DMS153 (cell line): ENCODE results near the gene USP32.
"Not testable (repeated sequence)": the region's sequence is repeated elsewhere in the genome, so short reads cannot be mapped to it uniquely, and the experiment has no call there.

ENCODE experiments used
- DNase-seq: peaks from one replicate; lab custom pipeline; 2025; lab: John Stamatoyannopoulos, UW

USP32 gene

GRCh38 chr17:60333072-60333471, 58.9 kb downstream of the USP32 start:
- not testable (repeated sequence) for DNase-seq

DNA sequence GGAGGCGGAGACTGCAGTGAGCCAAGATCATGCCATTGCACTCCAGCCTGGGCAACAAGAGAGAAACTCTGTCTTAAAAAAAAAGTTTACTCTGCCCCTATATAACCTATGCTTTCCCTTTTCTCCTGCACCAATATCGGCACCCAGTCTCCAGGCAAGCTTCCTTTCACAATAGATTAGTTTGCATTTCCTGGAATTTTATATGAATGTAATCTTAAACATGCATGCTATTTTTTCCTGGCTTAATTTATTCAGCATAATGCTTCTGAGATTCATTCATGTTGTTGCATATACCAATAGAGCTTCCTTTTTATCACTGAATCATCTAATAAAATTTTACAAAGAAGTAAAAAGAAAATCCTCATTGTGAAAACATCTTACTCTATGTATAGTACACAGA, 59.4 kb downstream of the USP32 start:
- DNase-seq: no peak

- no peak for DNase-seq
These were observed 61.2 kb downstream of the USP32 start for GRCh38 chr17:60330731-60331130.

GRCh38 chr17:60328679-60329078, 63.3 kb downstream of the USP32 start:
- DNase-seq: no peak

DNA sequence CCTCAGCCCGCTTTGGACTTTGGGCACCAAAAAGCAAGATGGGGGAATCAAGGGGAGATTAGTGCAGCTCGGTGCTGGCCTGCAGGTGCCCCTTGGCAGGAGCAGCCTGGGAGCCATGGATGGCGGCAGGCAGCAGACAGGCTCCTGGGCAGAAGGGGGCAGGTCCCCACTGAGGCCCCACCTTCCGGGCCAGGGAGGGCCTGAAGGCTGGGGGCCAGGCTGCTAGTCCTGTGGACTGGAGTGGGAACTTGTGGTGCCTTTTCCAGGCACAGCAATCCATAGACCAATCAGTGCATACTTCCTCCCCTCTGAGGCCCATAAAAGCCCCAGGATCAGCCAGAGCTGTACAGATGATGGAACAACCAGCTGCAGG, 64.0 kb downstream of the USP32 start:
- no peak for DNase-seq

GRCh38 chr17:60327134-60327900, 64.6 kb downstream of the USP32 start:
- DNase-seq: no peak

DNA sequence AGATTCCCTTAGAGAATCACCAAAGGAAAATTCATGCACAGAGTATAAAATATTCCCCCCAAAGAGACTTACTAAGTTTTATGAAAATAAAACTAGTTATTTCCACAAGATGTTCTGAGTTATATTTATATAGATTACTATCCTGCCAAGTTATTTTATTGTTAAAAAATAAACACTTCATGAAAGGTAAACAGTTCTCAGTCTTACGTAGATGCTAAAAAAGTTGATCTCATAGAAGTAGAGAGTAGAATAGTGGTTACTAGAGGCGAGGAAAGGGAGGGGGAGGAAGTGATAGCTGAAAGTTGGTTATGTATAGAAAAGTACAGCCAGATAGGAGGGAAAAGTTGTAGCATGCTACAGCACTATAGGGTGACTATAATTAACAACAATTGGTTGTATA, 65.2 kb downstream of the USP32 start:
- no peak for DNase-seq

DNA sequence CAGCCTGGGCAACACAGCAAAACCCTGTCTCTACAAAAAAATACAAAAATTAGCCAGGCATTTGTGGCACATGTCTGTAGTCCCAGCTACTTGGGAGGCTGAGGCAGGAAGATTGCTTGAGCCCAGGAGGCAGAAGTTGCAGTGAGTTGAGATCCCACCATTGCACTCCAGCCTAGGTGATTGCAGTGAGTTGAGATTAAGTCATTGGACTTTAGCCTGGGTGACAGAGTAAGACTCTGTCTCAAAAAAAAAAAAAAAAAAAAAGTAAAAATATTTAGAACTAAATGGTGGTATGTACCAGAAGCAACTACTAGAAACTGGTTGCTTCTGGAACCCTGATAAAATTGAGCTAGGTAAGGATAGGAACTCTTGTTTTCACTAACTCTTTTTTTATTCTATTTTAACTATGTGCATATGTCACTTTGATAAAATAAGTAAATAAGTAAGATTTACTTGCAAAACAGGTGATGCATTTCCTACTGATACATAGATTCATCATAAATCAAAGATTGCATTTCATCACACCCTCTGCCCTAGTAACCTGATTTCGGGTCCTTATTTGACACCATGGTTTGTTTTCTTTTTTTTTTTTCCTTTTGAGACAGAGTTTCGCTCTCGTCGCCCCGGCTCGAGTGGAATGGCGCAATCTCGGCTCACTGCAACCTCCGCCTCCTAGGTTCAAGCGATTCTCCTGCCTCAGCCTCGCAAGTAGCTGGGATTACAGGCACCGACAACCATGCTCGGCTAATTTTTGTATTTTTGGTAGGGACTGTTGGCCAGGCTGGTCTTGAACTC, 66.0 kb downstream of the USP32 start:
- DNase-seq: no peak

DNA sequence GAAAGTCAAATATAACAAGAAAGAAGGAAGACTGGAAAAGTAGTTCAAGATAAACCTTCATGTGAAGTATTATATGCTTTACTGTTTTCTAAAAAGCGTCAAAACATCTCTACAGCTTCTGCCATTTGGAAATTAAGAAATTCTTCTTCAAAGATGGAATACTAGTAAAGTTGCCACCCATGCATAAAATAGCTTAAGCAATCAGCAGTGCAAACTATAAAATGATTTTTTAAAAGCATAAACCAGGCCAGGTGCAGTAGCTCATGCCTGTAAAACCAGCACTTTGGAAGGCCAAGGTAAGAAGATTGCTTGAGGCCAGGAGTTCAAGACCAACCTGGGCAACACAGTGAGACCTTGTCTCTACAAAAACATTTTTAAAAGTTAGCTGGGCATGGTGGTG, 68.2 kb downstream of the USP32 start:
- no peak for DNase-seq

- no peak for DNase-seq
These were observed 69.9 kb downstream of the USP32 start for GRCh38 chr17:60322056-60322387.

DNA sequence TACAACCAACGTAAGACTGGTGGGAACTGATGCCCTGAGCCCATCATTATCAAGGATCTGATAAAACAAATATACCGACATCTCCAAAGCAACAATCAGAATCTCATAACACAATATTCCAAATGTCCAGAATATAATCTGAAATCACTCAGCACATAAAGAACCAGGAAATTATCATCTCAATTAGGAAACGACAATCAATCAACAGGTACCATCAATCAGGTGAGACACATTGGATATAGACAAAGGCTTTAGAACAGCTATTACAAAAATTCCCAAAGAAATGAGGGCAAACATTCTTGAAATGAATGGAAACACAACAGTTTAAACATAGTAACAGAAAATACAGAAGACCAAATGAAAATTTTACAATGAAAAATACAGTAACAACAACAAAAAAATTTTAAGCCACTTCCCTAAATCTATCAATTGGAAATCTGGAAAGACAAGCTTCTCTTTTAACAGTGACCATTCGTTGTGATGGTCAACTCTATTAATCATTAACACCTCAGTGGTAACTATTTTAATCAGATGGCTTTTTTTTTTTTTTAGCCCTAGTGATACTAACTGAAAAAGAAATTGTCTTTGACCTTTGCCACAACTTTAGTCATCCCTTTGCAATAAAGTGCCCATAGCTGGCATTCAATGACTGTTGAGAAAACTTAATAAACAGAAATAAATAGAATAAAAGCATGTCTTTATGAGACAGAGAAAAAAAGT, 70.4 kb downstream of the USP32 start:
- DNase-seq: no peak

GRCh38 chr17:60318830-60319229, 73.1 kb downstream of the USP32 start:
- no peak for DNase-seq

DNA sequence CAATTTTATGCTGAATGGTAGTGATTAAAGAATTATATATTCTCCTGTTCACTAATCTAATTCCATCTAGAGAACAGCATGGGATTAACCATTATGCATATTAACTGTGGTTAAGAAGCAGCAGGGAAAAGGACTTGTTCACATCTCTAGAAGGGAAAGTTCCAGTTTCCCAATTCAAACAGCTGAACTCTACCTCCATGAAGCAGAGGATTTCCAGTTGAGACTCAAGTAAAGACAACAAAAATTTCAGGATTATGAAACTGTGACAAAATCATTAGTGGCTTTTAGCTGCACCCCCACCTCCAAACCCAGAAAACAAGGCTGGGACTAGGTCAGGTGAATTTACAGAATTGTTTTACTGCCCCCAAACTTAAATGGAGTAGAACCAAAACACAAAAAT, 73.6 kb downstream of the USP32 start:
- DNase-seq: no peak

DNA sequence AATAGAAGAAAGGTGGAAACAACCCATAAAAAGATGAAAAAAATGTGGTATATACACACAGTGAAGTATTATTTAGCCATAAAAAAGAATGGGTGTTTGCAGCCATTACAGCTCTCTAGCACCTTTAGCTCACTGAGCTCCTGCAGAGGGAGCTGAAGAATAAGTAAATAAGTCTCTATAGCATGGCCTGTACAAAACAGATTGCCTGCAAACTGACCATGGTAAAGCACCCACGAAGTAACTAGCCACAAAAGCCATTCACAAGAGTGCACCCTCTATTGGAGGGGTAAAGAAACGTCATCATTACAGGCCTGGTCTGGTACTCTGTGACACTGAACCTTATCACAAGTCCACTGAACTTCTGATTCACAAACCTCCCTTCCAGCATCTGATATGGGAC, 76.3 kb downstream of the USP32 start:
- no peak for DNase-seq

DNA sequence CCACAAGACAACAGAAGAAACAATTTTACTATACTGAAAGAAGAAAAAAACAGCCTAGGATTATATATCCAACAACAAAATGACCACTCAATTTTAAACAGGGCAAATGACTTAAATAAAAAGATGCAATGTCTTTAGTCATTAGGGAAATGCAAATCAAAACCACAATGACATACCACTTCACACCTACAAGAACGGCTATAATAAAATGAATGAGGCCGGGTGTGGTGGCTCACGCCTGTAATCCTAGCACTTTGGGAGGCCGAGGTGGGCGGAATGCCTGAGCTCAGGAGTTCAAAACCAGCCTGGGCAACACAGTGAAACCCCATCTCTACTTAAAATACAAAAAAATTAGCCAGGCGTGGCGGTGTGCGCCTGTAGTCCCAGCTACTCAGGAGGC, 77.0 kb downstream of the USP32 start:
- DNase-seq: not testable (repeated sequence)

DNA sequence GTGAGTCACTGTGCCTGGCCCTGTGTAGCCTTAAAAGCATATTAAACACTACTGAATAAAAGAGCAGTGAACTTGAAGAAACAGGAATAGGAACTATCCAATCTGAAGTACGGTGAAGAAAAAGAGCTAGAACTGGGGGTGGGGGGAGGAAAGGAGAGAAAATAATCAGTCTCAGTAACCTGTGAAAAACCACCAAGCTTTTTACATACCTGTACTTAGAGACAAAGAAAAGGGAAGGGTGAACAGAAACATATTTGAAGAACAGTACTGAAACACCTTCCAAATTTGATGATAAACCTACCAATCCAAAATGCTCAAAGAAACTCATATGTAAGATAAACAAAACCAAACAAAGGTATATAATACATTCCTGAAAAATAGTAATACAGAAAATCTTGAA, 77.5 kb downstream of the USP32 start:
- DNase-seq: no peak

GRCh38 chr17:60311936-60312335, 80.0 kb downstream of the USP32 start:
- DNase-seq: no peak

- DNase-seq: no peak
These were observed 80.7 kb downstream of the USP32 start for GRCh38 chr17:60311186-60311585.

DNA sequence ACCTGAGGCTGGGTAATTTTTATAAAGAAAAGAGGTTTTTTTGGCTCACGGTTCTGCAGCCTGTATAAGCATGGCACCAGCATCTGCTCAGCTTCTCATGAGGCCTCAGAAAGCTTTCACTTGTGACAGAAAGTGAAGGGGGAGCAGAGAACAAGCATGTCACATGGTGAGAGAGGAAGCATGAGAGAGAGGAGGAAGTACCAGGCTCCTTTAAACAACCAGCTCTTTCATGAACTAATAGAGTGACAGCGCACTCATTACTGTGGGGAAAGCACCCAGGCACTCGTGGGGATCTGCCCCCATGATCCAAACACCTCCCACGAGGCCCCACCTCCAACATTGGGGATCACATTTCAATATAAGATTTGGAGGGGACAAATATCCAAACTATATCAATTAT, 86.8 kb downstream of the USP32 start:
- no peak for DNase-seq

DNA sequence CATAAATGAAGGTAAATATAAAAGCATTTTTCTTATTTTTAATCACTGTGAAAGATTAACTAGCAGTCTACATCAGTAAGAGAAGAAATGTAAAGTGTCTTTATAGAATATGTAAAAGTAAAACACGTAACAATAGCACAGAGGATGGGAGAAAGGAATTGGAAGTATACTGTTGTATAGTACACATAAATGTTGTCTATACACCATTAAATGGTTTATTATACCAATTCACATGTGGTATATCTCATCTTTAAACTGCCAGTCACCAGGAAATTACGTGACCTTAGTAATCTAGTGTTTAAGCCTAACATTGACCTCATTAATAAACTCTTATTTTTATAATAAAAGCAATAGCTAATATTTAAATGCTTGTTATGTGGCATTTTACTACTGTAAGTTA, 87.4 kb downstream of the USP32 start:
- DNase-seq: no peak

- DNase-seq: no peak
These were observed 88.4 kb downstream of the USP32 start for GRCh38 chr17:60303406-60304099.

DNA sequence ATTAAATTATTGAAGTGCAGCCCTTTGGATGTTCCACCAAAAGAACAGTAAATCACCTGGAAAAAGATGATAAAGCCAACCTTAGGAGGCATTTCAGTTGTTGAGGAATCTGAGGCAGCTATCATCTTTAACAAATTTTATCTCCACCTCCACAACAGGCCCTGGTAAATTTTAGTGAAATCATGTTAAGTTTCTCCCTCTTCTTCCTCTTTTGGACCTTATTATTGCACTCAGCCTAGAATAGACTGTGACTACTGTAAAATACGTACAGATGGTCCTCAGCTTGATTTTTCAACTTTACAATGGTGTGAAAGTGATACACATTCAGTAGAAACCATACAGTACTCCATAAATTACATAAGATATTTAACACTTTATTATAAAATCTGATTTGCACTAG, 90.3 kb downstream of the USP32 start:
- no peak for DNase-seq

DNA sequence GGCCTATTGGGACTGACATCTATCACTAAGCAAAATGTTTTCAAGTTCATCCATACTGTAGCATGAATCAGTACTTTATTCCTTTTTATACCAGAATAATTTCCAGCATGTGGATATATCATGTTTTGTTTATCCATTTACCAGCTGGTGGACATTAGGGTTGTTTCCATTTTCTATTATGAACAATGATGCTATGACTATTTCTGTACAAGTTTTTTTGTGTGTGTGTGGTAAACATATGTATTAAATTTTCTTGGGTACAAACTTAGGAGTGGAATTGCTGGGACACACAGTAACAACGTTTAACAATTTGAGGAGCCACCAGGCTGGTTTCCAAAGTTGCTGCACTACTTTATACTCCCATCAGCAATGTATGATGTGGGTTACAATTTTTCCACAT, 91.0 kb downstream of the USP32 start:
- no peak for DNase-seq
